Measurements from ENCODE around the gene TRAPPC13.

DNA sequence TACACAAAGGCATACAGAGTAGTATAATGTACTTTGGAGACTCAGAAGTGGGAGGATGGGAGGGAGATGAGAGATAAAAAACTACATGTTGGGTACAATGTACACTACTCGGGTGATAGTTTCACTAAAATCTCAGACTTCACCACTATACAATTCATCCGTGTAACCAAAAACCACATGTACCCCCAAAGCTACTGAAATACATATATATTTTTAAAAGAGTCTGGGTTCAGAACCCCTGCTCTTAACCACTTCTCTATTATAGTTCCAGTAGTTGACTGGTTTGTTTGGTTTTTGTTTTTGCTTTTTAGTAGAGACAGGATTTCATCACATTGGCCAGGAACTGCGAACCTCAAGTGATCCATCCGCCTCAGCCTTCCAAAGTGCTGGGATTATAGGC, 74.5 kb downstream of the TRAPPC13 start:
- no peak for TF ChIP-seq EZH2 (IDR thresholded peaks at IDR 0.05; ENCODE audit: borderline replicate concordance, insufficient read depth, low read depth, low read length, poor library complexity, severe bottlenecking)
- TF ChIP-seq, protein P1, sequence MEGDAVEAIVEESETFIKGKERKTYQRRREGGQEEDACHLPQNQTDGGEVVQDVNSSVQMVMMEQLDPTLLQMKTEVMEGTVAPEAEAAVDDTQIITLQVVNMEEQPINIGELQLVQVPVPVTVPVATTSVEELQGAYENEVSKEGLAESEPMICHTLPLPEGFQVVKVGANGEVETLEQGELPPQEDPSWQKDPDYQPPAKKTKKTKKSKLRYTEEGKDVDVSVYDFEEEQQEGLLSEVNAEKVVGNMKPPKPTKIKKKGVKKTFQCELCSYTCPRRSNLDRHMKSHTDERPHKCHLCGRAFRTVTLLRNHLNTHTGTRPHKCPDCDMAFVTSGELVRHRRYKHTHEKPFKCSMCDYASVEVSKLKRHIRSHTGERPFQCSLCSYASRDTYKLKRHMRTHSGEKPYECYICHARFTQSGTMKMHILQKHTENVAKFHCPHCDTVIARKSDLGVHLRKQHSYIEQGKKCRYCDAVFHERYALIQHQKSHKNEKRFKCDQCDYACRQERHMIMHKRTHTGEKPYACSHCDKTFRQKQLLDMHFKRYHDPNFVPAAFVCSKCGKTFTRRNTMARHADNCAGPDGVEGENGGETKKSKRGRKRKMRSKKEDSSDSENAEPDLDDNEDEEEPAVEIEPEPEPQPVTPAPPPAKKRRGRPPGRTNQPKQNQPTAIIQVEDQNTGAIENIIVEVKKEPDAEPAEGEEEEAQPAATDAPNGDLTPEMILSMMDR (IDR thresholded peaks at IDR 0.05) = no peak

All from B cell (primary cell).